SH-SY5Y (cell line): ENCODE measurements around the gene GOLGA3.

Experiments
- GATA2 ChIP-seq: IDR thresholded peaks from 2 replicates; pipeline ENCODE4 v1.6.1; 2011; ENCODE audit warnings: mild to moderate bottlenecking, low read depth, low read length
- GATA3 ChIP-seq: IDR thresholded peaks from 2 replicates; pipeline ENCODE4 v1.6.1; 2011; ENCODE audit warnings: low read depth, mild to moderate bottlenecking, low read length, moderate library complexity

The GOLGA3 gene, protein sequence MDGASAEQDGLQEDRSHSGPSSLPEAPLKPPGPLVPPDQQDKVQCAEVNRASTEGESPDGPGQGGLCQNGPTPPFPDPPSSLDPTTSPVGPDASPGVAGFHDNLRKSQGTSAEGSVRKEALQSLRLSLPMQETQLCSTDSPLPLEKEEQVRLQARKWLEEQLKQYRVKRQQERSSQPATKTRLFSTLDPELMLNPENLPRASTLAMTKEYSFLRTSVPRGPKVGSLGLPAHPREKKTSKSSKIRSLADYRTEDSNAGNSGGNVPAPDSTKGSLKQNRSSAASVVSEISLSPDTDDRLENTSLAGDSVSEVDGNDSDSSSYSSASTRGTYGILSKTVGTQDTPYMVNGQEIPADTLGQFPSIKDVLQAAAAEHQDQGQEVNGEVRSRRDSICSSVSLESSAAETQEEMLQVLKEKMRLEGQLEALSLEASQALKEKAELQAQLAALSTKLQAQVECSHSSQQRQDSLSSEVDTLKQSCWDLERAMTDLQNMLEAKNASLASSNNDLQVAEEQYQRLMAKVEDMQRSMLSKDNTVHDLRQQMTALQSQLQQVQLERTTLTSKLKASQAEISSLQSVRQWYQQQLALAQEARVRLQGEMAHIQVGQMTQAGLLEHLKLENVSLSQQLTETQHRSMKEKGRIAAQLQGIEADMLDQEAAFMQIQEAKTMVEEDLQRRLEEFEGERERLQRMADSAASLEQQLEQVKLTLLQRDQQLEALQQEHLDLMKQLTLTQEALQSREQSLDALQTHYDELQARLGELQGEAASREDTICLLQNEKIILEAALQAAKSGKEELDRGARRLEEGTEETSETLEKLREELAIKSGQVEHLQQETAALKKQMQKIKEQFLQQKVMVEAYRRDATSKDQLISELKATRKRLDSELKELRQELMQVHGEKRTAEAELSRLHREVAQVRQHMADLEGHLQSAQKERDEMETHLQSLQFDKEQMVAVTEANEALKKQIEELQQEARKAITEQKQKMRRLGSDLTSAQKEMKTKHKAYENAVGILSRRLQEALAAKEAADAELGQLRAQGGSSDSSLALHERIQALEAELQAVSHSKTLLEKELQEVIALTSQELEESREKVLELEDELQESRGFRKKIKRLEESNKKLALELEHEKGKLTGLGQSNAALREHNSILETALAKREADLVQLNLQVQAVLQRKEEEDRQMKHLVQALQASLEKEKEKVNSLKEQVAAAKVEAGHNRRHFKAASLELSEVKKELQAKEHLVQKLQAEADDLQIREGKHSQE (N-terminal part only)

DNA sequence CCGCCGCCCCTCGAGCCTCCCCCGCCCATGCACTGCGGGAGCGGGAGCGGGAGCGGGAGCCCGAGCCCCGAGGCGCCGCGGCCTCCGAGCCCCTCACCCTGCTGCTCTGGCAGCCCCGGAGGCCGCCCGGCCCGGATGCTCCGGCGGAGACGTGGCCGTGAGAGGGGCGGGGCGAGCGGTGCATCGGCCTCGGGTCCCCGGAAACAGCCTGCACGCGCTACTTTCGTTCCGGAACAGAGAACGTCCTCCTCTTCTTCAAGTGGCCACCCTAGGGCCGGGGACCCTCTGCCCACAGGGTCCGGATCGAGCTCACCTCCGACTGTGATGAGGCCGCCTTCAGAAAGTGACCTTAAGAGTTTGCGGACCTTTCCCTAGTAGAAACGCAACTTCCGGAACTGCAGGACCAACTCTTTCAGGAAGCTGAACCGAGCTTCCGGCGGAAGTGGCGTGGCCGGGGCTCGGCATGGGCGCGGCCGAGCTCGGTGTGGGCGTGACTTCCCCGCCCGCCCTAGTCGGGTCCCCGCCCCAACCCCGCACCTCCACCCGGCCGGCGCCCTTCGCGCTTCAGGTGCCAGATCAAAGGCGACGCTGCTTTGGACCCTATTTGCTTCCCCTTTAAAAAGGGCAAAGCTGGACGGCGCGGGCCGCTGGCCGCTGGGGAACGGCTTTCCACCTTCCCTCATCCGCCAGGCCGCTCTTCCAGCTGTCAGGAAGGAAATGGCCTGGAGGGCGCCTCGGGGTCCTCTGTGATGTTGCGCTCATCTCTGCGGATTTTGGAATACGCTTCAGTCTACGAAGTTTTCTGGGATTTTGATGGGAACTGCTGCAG lies at the start of gene GOLGA3:
TSS of gene GOLGA3 (minus strand) at position 164 of the 829 bp plus-strand sequence. CDS start 6,741 bp downstream, outside the sequence.
- no peak for TF ChIP-seq GATA3
- TF ChIP-seq GATA2 = no peak

DNA sequence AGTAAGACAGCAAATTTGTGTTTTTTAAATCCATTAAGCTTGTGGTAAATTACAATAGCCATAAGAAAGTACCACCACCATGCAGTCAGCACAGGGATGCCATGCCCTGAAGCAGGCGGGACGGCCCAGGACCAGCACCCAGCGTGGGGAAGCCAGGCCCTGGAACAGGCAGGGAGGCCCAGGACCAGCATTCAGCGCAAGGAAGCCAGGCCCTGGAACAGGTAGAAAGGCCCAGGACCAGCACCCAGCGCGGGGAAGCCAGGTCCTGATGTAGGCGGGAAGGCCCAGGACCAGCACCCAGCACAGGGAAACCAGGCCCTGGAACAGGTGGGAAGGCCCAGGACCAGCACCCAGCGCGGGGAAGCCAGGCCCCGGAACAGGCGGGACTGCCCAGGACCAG lies 45.5 kb upstream of the GOLGA3 start:
- TF ChIP-seq GATA2 = no peak
- TF ChIP-seq GATA3 = no peak

DNA sequence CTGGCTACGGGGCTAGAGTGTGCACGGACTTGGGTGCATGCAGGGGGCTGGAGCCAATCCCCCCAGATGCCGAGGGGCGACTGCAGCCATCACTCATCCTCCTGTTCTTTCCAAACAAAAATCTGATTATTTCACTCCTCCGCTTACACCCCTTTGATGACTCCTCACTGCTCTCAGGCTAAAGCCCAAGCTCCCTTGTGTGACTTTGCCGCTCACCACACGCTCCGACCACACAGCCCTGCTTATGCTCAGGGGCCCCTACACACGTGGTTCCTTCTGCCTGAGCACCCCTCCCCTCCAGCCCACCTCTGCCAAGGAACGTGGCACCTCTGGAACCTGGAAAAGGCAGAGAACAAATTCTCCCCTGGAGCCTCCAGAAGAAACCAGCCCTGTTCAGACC lies 45.1 kb upstream of the GOLGA3 start:
- no peak for TF ChIP-seq GATA3
- no peak for TF ChIP-seq GATA2

- TF ChIP-seq GATA3 (no peak), GATA2 (no peak)
Measured at GRCh38 chr12:132872975-132873421, 44.3 kb upstream of the GOLGA3 start.

- TF ChIP-seq GATA3 (no peak), GATA2 (no peak)
Measured at GRCh38 chr12:132872073-132872855, 43.6 kb upstream of the GOLGA3 start.

DNA sequence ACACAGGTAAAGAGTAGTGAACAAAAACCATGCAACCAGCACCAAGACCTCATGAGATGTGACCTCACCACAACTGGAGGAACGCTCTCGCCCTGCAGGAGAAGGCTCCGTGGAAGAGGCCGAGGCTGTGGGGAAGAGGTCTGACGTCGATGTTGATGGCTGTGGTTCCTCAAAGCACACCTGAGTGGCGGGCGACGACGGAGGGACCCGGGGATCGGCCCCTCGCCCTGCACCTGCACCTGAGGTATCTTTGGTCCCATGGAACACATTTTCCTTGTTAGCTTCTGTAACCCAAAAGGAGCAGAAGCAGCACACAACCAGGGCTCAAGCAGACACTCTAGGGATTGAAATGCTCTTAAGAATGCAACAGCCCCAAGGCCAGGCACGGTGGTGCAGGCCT lies 40.9 kb upstream of the GOLGA3 start:
- TF ChIP-seq GATA3 (no peak), GATA2 (no peak)

DNA sequence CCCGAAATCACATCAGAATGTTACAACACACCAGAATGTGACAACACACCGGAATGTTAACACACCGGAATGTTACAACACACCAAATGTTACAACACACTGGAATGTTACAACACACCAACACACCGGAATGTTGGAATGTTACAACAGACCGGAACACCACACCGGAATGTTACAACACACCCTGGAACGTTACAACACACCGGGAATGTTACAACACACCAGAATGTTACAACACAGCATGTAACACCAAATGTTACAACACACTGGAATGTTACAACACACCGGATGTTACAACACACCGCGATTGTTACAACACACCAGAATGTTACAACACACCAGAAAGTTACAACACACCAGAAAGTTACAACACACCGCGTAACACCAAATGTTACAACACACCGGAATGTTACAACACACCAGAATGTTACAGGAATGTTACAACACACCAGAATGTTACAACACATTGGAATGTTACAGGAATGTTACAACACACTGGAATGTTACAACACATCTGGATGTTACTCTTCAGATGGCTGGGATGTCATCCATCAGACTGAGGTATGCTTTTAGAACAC lies 37.7 kb upstream of the GOLGA3 start:
- no peak for TF ChIP-seq GATA3

- TF ChIP-seq GATA3 = no peak
- no peak for TF ChIP-seq GATA2
Measured at GRCh38 chr12:132861558-132861957, 32.9 kb upstream of the GOLGA3 start.

- TF ChIP-seq GATA2 (no peak), GATA3 (no peak)
Measured at GRCh38 chr12:132858718-132859266, 30.1 kb upstream of the GOLGA3 start.

DNA sequence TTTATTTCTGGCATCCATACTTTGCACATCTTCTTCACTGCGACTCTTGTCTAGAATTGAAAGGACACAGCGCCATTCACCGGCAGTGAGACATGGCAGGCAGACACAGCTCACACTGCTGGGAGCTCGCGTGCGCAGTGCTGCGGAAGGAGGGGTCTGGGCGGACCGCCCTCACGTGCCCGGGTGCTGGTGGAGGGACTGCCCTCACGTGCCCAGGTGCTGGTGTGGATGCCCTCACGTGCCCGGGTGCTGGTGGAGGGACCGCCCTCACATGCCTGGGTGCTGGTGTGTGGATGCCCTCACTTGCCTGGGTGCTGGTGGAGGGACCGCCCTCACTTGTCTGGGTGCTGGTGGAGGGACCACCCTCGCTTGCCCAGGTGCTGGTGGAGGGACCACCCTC lies 27.9 kb upstream of the GOLGA3 start:
- TF ChIP-seq GATA3 (no peak), GATA2 (no peak)

- TF ChIP-seq GATA2 = no peak
- TF ChIP-seq GATA3 = no peak
Measured at GRCh38 chr12:132853285-132854092, 24.8 kb upstream of the GOLGA3 start.

- no peak for TF ChIP-seq GATA3
- no peak for TF ChIP-seq GATA2
Measured at GRCh38 chr12:132852496-132852895, 23.8 kb upstream of the GOLGA3 start.
